CD4-positive, alpha-beta T cell treated with Interleukin-15 for 4 hours (primary cell): ENCODE measurements around the gene OLFM2.
"Not testable (repeated sequence)": the region's sequence is repeated elsewhere in the genome, so short reads cannot be mapped to it uniquely, and the experiment has no call there.

Source experiments
- DNase-seq: peaks from one replicate; pipeline ENCODE4 v3.0.0-alpha.2; 2020; ENCODE audit warnings: low spot score

Gene OLFM2

DNA sequence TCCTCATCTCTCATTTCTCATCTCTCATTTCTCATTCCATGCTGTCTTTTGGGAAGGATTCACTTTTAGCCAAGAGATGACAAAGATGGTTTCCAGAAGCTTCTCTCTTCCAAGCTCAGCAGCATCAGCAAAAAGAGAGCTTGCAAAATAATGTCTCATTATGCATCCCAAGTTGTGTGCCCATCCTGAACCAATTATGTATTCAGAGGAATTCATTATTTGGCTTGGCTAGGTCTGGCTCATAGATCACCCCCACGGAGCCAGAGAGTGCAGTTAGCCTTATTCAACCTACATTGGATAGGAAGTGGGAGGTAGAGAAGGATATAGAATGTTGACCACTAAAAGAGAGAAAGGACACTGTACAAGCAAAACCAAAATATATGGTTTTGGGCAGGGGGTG lies 5.4 kb upstream of the OLFM2 start:
- DNase-seq = no peak

DNA sequence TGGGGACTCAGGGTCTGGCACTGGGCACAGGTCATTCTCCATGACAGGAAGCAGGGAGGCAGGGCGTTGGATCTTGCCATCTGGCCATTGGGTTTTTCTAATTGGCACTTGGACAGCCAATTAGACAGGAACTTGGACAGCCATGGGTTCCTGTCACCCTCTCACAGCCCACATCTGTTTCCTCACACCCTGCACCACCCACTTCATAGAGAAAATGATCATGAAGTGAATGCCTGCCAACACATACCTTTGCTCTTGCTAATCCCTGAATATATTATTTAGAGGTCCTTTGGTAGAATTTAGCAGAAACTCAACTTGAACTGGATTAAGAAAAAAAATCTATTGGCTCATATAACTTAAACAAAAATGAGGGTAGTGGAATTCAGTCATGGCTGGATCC lies 4.9 kb upstream of the OLFM2 start:
- no peak for DNase-seq

DNA sequence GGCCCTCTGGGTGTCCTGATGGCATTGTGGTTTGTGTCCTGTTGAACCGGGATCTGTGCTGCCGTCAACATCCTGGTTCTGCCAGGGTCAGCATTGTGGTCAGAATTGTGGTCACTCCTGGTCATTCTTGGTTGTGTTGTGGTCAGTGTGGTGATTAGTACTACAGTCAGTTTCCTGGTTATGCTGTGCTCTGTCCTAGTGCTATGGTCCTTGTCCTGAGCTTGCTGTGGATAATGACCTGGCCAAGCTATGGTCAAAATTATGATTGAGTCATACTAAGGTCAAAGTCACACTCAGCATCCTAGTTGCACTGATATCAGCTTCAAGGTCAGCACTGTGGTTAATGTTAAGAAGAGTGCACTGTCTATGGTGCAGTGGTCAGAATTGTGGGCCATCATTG lies 4.5 kb upstream of the OLFM2 start:
- DNase-seq = no peak

DNA sequence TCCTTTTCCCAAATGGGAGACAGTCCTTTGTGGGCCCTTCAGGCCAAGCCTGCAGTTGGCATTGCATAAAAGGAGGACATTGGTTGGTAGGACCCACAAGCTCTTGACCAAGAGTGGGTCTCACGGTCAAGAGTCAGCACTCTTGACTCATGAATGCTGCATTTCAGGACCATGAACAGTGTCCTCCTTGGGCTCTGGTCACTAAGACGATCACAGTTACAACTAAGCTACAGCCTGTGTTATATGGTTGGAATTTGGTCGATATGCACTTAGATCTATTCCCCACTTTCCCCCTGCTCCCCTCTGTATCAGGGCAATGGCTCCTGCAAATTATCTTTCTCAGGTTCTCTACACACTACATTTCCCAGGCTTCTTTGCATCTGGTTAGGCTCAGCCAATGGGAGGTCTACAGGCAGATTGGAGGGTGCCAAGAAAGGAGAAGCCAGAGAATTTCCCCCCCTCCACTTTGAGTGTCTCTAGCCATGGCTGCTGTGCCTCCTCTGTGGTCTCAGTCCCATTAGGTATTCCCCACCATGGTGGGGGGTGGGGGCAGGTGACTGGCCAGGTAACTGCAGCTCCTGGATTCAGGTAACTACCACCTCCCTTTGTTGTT lies 3.1 kb upstream of the OLFM2 start:
- DNase-seq = no peak

DNA sequence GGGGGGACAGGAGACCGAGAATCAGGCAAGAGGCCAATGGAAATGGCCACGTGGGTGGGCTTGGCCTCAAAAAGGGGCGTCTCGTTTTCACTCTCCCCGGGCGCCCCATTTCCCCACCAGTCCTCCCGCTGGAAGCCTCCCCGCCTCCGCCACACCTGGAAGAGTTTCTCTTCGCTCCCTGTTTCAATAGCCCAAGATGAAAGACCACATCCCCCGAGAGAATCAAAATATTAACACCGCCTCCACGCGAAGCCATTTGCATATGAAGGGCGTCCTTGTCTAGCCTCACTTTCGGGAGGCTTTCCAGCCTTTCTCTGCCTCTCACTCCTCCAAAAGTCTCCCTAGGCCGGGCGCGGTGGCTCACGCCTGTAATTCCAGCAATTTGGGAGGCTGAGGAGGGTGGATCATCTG lies 691 bp upstream of the OLFM2 start:
- DNase-seq = no peak

DNA sequence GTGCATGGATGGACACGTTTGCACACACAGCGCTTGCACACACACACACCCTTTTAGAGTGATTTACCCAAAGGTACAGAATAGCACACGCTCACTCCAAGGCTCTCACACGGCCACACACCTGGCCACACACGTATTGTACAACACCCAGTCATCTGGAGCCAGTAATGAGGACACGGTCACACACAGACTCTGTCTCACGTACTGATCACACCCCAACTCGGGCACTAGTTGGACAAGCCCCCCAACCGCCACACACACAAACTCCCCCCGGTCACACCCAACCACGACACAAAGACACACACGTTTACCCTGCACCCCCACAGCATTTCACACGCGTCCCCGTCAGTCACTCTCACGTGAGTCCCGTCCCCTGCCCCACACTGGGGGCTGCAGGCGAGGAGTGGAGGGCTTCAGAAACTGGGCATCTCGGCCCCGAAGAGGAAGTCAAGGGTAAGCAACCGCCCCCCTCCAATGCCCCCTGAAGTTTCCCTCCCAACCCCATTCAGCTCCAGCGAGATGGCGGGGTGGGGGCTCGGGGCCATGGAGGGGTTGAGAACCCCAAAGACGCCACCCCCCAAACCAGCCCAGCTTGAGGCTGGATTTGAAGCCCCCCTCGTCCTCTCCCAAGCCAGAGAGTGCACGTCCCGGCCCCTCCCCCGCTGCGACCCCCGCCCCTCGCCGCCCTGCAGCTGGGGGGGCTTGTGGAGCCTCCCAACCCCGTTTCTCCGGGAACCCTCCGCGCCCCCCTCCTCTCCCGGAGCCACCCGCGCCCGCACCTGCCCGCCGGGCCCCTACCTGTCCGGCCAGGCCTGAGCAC lies 599 bp downstream of the OLFM2 start:
- DNase-seq = no peak

DNA sequence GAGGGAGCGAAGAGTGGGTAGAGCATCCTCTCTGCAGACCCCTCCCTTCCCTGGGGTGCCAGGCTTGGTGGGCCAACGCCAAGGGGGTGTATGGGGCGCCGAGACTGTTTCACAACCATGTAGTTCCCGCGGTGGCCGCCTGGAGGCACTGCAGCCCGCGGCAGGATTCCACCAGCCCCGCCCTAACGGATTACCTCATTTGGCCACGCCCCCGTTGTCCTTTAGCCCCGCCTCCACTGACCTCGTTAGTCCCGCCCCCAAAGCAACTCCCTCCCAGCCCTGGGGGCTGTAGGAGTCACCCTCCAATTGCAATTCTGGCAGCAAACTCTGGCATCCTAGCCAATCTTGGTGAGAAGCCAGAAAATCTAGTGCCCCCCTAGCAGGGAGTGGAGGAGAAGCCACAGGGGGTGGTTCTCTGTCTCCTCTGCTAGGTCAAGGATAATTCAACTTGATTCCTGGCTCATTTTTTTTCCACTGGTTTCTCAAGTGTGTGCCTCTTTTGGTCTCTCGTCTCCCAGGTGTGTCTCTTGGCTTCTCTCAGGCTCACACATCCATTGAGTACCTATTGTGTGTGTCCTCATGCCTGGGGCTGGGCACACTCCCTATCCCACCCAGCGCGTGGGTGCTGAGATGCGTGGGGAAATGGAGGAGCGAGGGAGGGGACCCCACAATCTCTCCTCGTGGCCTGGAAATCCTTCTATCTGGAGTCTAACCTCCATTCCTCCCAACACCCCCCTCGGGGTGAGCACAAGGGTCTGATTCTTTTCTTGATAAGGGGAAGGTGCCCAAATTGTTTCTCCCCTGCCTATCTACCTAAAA lies 2.0 kb downstream of the OLFM2 start:
- peak; percentile 72 for DNase-seq

DNA sequence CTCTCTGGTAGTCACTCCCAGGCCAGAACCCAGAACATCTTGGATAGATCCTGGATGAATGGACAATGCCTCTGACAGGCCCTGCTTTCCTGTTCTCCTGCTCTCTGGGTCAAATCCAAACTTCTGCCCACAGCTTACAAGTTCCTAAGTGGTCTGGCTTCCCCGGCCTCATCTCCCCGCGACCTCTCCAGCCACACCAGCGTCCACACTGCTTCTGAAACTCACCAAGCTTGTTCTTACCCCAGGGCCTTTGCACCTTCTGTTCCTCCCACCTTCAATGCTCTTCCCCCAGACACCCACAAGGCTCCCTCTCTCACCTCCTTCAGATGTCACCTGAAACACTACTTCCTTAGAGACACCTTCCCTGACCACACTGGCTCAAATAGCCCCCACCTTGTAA lies 3.5 kb downstream of the OLFM2 start:
- DNase-seq = no peak

DNA sequence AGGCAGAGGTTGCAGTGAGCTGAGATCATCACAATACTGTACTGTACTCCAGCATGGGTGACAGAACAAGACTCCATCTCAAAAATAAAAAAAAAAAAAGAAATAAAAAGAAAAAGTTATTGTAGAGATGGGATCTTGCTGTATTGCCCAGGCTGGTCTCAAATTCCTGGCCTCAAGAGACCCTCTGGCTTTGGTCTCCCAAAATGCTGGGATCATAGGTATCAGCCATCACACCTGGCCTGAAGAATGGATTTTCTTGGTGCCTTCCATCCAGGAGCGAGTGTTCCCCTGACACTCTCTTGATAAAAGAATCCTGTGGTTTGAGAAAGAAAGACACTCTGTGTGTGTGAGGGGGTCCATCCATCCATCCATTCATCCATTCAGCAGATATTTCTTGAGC lies 4.7 kb downstream of the OLFM2 start:
- DNase-seq = no peak

DNA sequence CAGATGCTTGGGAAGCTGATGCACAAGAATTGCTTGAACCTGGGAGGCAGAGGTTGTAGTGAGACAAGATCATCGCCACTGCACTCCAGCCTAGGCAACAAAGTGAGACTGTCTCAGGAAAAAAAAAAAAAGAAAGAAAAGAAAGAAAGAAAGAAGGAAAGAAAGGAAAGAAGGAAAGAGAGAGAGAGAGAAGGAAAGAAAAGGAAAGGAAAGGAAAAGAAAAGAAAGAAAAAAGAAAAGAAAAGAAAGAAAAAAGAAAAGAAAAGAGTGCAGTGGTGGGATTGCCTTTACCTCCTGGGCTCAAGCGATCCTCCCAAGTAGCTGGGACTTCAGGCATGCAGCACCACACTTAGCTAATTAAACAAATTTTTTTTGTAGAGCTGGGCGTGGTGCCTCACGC lies 12.9 kb downstream of the OLFM2 start:
- DNase-seq = no peak

DNA sequence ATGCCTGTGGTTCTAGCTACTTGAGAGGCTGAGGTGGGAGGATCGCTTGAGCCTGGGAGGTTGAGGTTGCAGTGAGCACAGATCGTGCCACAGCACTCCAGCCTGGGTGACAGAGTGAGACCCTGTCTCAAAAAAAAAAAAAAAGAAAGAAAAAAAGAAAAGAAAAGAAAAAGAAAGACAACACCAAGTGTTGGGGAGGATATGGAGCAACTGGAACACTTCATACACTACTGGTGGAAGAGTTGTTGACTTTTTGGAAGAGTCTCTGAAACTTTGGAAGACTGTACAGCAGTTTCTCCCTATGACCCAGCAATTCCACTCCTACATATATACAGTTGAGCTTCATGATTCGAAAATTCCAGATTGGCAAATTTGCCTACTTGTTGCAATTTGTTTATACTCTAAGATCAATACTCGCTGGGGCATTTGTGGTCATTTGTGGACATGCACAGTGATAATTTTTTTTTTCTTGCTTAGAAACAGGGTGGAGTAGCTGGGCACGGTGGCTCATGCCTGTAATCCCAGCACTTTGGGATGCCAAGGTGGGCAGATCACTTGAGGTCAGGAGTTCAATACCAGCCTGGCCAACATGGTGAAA lies 13.4 kb downstream of the OLFM2 start:
- DNase-seq = not testable (repeated sequence)

DNA sequence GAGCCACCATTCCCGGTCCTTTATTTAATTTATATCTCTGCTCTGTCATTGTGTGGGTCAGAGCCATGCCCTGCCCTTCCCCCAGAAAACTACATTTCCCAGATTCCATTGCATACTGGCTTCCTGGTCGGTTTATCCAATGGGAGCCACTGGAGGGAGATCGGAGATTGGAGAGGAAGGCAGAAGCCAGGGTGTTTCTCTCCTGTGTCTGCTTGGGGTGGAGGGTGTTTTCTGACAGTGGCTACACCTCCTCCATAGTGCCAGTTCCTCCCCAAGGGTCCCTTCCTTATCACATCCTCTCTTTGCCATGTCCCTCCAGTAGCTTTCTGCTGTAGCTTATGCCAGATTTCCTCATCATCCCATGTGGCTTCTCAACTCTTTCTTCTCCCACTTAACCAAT lies 19.0 kb downstream of the OLFM2 start:
- DNase-seq = no peak

DNA sequence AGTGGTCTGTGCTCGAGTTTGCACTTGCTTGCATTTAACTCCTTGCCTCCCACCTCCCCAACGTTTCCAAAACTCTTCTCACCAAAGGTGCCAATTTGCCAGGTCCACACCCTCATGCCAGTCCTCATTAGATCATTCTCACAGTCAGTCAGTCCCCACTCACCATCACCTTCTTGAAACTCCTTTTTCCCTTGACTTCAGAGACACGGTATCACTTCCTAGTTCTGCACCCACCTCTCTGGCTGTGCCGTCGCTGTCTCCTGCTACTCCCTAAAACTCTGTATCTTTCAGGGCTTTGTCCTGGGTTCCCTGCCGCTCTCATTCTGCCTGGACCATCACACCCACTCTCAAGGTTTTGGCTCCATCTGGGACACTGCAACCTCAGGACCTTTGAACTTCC lies 19.6 kb downstream of the OLFM2 start:
- no peak for DNase-seq

DNA sequence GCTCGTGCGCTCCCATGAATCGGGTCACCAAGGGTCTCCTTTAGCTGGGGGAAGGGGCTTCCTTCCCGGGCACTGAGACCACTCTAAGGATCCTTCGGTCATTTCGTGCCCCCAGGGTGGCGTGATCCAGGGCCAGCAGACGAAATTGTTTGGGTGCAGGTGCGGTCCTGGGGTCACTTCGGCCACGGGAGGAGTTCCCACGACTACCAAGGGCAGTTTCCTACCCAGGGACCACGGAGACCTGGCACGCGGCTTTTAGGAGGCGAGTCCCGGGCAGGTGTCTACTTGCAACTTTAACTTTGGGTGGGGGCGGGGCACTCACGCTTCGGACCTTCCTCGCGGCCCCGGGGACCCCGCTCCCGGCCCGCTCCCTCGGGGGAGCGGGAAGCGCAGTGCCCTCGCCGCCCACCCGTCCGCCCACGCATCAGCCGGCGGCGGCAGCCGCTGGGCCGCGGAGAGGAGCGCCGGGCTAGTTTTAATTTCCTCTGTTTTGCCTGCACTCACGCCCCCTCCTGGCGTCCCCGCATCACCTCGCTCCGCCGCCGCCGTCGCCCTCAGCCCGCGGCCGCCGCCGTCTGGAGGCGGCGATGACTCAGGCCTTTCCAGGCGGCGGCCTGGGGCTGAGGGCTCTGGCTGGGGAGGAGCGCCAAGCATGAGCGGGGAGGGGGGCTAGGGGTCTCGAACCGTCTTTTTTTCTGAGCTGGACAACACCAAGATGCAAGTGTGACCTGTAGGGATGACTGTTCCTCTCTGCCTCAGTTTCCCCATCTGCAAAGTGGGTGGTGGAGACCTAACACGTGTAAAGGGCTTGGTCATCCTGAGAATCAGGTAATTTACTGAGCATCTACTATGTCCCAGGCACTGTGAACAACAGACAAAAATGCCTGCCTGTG lies 21.8 kb downstream of the OLFM2 start:
- peak; percentile 82 for DNase-seq

DNA sequence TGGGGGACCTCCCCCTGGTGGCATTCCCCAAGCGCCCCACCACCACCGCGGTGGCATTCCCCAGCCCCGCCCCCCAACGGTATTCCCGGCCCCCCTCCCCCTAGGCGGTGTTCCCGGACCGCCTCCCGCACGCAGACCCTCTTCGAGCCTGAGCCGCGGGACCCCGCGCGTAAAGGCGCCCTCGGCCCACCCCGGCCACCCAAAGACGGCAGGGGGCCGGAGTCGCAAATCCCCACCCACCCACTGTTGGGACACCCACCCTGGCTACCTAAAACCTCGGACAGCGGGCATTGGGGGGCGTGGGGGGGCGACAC lies 22.4 kb downstream of the OLFM2 start:
- DNase-seq = no peak

DNA sequence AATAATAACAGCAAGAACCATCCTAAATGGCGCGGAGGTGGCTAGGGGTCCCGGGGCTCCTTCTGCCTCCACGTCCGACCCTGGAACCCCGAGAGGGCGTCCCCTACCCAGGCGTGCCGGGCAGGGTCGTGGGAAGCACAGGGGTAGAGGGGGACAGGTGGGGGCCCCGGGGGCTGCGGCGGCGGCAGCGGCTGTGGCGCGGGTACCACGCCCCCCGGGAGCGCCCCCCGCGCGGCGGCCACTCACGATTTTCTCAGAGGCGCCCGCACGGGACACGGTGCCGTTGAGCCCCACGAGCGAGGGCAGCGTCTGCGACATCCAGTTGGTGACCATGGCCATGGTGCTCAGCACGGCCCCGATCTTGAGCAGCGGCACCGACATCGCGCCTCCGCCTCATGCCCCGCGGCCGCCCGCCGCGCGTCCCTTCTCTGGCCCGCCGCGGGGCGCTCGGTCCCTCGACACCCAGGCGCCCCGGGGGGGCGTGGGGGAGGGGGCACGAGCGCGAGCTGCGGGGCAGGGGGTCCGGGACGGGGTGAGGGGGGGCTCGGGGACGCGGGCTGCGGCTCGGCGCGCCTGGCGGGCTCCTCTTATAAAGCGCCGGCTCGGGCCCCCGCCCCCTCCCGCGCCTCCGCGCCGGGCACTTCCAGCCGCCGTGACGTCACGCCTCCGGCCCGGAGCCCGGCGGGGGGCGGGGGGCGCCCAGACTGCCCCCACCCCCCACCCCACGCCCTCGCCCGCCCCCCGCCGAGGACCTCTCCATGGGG lies 22.9 kb downstream of the OLFM2 start:
- DNase-seq = no peak

DNA sequence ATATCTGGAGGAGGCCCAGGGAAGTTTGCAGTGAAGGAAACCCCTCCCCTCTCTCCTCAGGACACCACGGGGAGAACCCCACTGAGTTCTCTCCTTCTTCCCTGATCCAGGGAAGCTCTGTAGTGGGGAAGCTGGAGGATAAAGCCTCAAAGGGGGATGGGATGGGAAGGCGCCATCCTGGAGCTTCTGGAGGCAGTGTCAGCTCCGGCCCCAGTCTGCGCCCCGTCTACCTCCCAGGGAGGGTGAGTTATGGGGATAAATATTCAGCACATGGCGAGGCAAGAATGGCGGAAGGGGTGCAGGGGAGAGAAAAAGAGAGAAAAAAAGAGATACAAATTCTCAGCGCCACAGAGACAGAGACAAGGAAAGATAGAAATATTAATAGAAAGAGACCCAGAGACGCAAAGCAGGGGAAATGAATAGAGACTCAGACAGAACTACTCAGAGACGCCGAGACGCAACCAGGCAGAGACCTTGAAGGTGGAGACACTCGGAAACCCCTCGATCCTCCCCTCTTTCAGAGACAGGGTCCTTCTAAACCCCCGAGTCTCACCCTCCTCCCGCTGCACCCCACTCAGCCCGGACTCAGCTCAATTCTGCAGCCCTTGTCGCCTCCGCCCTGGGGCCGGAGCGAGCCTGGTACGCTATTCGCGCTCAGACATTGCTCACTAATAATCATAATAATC lies 23.6 kb downstream of the OLFM2 start:
- DNase-seq = no peak

DNA sequence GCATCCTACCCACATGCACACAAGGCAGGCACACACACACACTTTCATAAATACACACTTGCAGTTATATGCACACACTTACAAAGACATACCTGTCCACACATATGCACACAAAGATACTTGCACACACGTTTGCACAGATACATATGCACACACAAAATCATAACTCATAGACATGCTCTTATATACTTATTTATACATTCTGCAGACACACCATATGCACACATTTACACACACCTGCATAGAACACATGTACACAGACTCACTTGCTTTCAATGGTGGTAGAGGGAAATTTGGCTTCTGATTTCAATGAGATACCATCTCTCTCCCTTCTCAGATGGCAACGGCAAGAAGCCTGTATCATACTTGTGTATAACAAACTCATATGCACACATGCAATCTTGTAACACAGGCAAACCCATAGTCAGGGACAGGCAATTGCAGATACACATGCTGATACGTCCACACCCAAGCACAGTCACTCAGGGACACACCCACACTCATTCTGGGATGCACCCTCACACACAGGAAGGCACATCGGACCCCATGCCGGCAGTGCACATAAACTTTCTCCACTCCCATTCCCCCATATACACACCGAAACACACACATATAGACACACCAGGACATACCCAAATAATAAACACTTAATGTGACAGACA lies 24.7 kb downstream of the OLFM2 start:
- DNase-seq = no peak

DNA sequence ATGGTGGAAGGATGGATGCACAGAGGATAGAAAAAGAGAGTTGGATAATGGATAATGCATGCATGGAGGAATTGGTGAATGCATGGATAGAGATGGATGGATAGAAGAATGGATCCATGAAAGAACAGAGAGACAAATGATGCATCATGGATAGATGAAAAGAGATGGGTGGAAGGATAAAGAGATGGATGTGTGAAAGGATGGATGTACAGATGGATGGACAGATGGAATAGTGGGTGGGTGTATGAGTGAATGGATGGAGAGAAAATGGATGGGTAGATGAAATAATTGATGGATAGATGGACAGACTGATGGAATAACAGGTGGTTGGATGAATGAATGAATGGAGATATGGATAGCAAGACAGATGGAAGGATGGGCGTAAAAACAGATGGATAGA lies 25.7 kb downstream of the OLFM2 start:
- no peak for DNase-seq

DNA sequence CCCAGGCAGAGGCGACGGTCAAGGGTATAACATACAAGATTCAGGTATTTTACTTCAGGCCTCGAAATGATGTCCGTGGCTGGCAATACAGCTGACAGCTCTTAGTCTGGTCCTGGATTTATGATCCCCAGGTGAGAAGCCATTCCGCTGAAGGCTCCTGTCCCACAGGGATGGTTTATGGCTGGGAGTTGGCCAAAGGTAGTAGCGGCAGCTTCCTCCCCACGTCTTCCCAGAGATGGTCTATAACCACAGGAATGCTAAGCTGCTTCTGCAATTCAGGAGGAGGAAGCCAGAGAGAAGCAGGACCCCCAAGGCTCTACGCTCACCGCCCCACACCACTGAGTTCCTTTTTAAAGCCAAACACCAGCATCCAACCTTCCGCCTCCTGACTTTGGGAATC lies 27.1 kb downstream of the OLFM2 start:
- DNase-seq = no peak
